Measurements from ENCODE around the gene KRT3.

The KRT3 gene

GRCh38 chr12:52837781-52838608 lies 42.1 kb upstream of the KRT3 start (continued):
- TF ChIP-seq ZNF280D (tag by site-specific recombination; IDR thresholded peaks at IDR 0.05) (no peak), ZNF571 (tag by site-specific recombination; IDR thresholded peaks at IDR 0.05) (no peak), ZNF76 (tag by site-specific recombination; IDR thresholded peaks at IDR 0.05; ENCODE audit: borderline replicate concordance, low read depth) (no peak), ZNF148 (tag by site-specific recombination; IDR thresholded peaks at IDR 0.05; ENCODE audit: borderline replicate concordance) (no peak)

- no peak for TF ChIP-seq ZNF426 (tag by site-specific recombination; IDR thresholded peaks at IDR 0.05)
- no peak for TF ChIP-seq ZNF580 (tag by site-specific recombination; IDR thresholded peaks at IDR 0.05)
- no peak for TF ChIP-seq PBX3 (CRISPR knock-in tag; IDR thresholded peaks at IDR 0.05)
- no peak for TF ChIP-seq ZSCAN30 (tag by site-specific recombination; IDR thresholded peaks at IDR 0.05)
- TF ChIP-seq ZSCAN4 (tag by site-specific recombination; IDR thresholded peaks at IDR 0.05) = no peak
- no peak for TF ChIP-seq ZNF239 (tag by site-specific recombination; IDR thresholded peaks at IDR 0.05)
- no peak for TF ChIP-seq ZNF175 (tag by site-specific recombination; IDR thresholded peaks at IDR 0.05)
- no peak for TF ChIP-seq GFI1B (tag by site-specific recombination; IDR thresholded peaks at IDR 0.05)
- TF ChIP-seq ZSCAN18 (tag by site-specific recombination; IDR thresholded peaks at IDR 0.05) = no peak
- TF ChIP-seq INSM2 (tag by site-specific recombination; IDR thresholded peaks at IDR 0.05) = no peak
- TF ChIP-seq ZNF571 (tag by site-specific recombination; IDR thresholded peaks at IDR 0.05) = no peak
- no peak for TF ChIP-seq ZNF169 (tag by site-specific recombination; IDR thresholded peaks at IDR 0.05)
- TF ChIP-seq ZNF404 (tag by site-specific recombination; IDR thresholded peaks at IDR 0.05) = no peak
- TF ChIP-seq PRDM10 (tag by site-specific recombination; IDR thresholded peaks at IDR 0.05) = no peak
- no peak for TF ChIP-seq ZNF112 (tag by site-specific recombination; IDR thresholded peaks at IDR 0.05)
- POLR2A ChIA-PET = interaction anchor here (0.6 kb wide), 1 partner anchor 152 kb away, joined by 3 read pairs; no protein-coding TSS in a partner anchor
- CTCF ChIA-PET = interaction anchor here (0.6 to 2.2 kb wide), 3 partner anchors 28 to 517 kb away, joined by 3 to 6 read pairs (median 3); no protein-coding TSS in a partner anchor
- Histone ChIP-seq H3K9me3 (ENCODE audit: control insufficient read depth, insufficient read depth, low read depth, low read length) (no peaks in the 10 kb centered on the region), H3K4me3 (ENCODE audit: low read depth, low read length) (no peak overlapping the region), H3K27ac (ENCODE audit: extremely low read depth, low read depth, low read length) (no peak overlapping the region), H3K4me1 (ENCODE audit: control insufficient read depth, insufficient read depth, low read length) (no peaks in the 10 kb centered on the region), H3K36me3 (ENCODE audit: control insufficient read depth in 2 of 2, insufficient read depth in 1 of 2, low read length in 2 of 2) (no peaks in the 10 kb centered on the region)
These were observed 41.5 kb upstream of the KRT3 start for GRCh38 chr12:52837413-52837741.
